GM10266 (cell line): Measurements from ENCODE around the gene CD38.
"Not testable (repeated sequence)": the region's sequence is repeated elsewhere in the genome, so short reads cannot be mapped to it uniquely, and the experiment has no call there.

Experiments used
- DNase-seq: peaks from one replicate; pipeline ENCODE4 v3.0.0; 2012; ENCODE audit errors: extremely low spot score
- TF ChIP-seq, protein P1 (sequence below): IDR thresholded peaks from 2 replicates; pipeline ENCODE4 v1.5.1; 2012; ENCODE audit warnings: mild to moderate bottlenecking, low read depth; ENCODE audit not compliant: control insufficient read depth, insufficient read depth; ENCODE audit errors: missing control alignments

Gene CD38

DNA sequence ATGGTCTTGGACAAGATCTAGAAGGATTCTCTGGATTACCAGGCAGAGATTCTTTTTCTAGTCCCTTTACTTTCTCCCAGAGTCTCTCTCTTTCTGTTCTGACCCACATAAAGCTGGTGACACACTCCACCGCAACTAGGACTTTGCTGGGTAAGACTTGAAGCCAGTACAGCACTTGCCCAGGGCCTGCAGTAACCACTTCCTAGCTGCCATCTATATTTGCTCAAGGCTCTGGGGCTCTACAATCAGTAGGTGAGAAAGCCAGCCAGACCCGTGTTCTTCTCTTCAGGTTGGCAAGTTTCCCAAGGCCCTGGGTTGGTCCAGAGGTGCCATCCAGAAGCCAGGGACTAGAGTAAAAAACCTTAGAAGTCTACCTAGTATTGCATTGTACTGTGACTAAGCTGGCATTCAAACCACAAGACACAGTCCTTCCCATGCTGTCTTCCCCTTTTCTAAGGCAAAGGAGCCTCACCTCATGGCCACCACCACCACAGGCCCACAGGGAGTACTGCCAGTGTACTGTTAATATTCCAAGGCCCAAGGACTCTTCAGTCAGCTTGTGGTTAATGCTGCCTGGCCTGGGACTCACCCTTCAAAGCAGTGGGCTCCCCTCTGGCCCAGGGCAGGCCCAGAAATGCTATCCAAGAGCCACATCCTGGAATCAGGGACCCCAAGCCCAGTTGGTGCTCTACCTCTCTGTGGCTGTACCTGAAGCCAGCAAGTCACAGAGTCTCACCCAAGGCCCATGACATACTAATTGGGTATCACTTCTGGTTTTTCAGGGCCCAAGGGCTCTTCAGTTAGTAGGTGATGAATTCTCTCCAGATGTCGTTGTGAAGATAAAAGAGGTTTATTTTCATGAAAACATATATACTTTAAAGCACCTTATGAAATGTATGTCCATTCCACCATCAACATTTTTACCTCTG lies 54.7 kb downstream of the CD38 start:
- no peak for DNase-seq
- TF ChIP-seq, protein P1, sequence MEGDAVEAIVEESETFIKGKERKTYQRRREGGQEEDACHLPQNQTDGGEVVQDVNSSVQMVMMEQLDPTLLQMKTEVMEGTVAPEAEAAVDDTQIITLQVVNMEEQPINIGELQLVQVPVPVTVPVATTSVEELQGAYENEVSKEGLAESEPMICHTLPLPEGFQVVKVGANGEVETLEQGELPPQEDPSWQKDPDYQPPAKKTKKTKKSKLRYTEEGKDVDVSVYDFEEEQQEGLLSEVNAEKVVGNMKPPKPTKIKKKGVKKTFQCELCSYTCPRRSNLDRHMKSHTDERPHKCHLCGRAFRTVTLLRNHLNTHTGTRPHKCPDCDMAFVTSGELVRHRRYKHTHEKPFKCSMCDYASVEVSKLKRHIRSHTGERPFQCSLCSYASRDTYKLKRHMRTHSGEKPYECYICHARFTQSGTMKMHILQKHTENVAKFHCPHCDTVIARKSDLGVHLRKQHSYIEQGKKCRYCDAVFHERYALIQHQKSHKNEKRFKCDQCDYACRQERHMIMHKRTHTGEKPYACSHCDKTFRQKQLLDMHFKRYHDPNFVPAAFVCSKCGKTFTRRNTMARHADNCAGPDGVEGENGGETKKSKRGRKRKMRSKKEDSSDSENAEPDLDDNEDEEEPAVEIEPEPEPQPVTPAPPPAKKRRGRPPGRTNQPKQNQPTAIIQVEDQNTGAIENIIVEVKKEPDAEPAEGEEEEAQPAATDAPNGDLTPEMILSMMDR, result no peak

GRCh38 chr4:15833801-15834200 lies 55.7 kb downstream of the CD38 start:
- TF ChIP-seq, protein P1, result no peak
- no peak for DNase-seq

DNA sequence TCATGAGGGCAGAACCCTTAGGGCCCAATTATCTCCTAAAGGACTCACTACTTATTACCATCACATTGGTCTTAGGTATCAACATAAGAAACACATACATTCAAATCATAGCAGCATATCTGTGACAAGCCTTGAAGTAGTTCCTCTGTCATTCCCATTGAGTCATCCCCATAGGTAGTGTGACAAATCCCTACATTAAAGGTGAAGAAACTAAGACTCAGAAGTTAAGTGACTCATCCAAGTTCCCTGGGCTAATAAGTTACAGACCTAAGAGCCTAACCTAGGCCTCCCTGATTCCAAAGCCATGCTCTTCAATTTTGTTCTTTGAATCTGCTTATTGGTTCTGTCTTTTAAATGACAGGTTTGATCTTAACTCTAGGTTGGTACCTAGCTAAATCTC lies 58.2 kb downstream of the CD38 start:
- DNase-seq, result no peak
- TF ChIP-seq, protein P1, result no peak

DNA sequence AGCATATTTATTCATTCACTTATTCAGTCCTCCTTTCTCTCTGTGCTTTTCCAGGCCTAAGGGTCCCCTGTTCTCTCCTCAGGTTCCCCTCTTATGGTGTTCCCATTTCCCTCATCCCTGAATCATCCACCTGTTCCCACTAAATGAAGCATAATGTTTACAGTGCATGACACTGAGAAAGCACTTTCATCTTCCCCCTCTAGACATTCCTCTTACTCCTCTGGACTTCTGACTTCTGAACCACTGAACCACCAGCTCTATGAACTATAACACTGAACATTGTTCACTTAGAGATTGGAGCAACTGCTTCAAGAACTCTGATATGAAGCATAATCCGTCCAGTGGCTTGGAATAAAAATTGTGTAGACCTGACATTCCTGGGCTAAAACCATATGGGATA lies 59.5 kb downstream of the CD38 start:
- TF ChIP-seq, protein P1, result no peak
- DNase-seq, result no peak

DNA sequence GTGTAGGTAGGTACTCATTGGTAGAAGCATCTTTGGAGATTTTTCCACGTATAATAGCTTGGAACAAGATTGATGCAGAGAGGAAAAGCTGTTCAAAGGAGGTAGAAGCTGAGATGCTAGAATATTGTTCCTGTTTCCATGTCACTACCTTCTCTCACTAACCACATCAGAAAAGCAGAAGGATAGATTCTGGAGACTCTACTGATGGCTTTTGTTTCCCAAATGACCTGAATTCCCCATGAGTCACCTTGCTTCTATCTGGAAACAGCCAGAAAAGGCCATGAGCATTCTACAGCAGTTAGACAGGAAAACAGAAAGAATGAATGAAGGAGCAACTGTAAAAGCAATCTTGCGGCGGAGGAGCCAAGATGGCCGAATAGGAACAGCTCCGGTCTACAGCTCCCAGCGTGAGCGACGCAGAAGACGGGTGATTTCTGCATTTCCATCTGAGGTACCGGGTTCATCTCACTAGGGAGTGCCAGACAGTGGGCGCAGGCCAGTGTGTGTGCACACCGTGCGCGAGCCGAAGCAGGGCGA lies 63.1 kb downstream of the CD38 start:
- not testable (repeated sequence) for DNase-seq

DNA sequence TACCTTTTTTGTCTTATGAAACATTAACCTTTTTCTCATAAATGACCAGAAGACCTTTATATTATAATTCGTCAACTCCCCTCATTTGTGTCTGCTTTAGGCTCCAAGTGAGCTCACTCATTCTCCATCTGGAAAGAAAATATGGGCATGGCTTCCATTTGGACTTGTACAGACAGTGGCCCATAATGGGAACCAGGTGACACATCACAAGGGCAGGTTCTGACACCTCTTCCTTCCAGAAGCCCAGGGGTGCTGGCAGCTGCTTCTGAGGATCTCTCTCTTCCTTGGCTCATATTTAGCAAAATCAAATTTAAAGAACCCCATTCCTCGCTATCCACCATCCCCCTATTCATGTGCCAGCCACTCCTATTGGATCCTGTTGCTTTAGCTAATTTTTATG lies 69.6 kb downstream of the CD38 start:
- TF ChIP-seq, protein P1, result no peak
- DNase-seq, result no peak

GRCh38 chr4:15848191-15848842 lies 70.2 kb downstream of the CD38 start:
- DNase-seq, result no peak
- TF ChIP-seq, protein P1, result no peak
